ENCODE measurements around the gene HEXIM2. TPM values are rescaled to one million over a fixed set of nuclear protein-coding genes. Genes with fewer than 3 reads are reported as not detected.

HEXIM2 gene
- total and polyA plus RNA-seq, 5 experiments from 2014 or later = 2.6 to 4.4 (median 3.4) TPM

- peak overlapping the region; percentile 93 to 99 (median 96) for H3K4me3 Mint-ChIP-seq
- H3K27ac Mint-ChIP-seq = peak overlapping the region; percentile 97 to 100 (median 100)
- peaks cover 0 to 2% (median 0%) of the 10 kb centered on the region in 3 donors for H3K36me3 Mint-ChIP-seq
- peak; percentile 20 to 39 for ATAC-seq
- DNase-seq = peak in 9 of 10 donors; percentile 64 to 88 (median 78)
- no peaks in the 10 kb centered on the region for H3K9me3 Mint-ChIP-seq
- POLR2A ChIA-PET = interaction anchor here (0.6 to 11.0 kb wide), 35 partner anchors 7 to 1936 kb away, joined by 3 to 676 read pairs (median 5); partner anchors contain the start of genes ACBD4, EFTUD2, FMNL1 and HEXIM2
- peaks cover 0 to 3% (median 0%) of the 10 kb centered on the region in 5 donors for H3K27me3 Mint-ChIP-seq
- peaks cover 37 to 82% (median 59%) of the 10 kb centered on the region in 4 donors for H3K4me1 Mint-ChIP-seq
Measured at GRCh38 chr17:45147581-45148182, 14.0 kb upstream of the HEXIM2 start.

GRCh38 chr17:45148183-45149036 is 13.3 kb upstream of the HEXIM2 start, which contains the start of gene HEXIM1:
Gene HEXIM1, plus strand, starts transcription at chr17:45148475. Its CDS starts 716 bp downstream, at chr17:45149191.
- DNase-seq (peak; percentile 95 to 100 (median 99)), ATAC-seq (peak; percentile 74 to 83)
- H3K4me3 Mint-ChIP-seq = peak within 1 kb of the TSS; percentile 93 to 99 (median 96)
- H3K4me1 Mint-ChIP-seq = peaks cover 36 to 75% (median 55%) of the 10 kb centered on the region in 4 donors
- H3K27me3 Mint-ChIP-seq = peaks cover 0 to 3% (median 0%) of the 10 kb centered on the region in 5 donors
- H3K36me3 Mint-ChIP-seq = peaks cover 0 to 2% (median 0%) of the 10 kb centered on the region in 3 donors
- POLR2A ChIA-PET = interaction anchor here (0.5 to 11.0 kb wide), 40 partner anchors 8 to 1937 kb away, joined by 3 to 676 read pairs (median 5); partner anchors contain the start of genes ACBD4, EFTUD2, FMNL1 and HEXIM2
- peak within 1 kb of the TSS; percentile 97 to 100 (median 100) for H3K27ac Mint-ChIP-seq
- H3K9me3 Mint-ChIP-seq = no peaks in the 10 kb centered on the region

GRCh38 chr17:45149037-45149668 is 12.5 kb upstream of the HEXIM2 start:
- Mint-ChIP-seq H3K36me3 (peaks cover 0 to 2% (median 0%) of the 10 kb centered on the region in 3 donors), H3K27me3 (peaks cover 0 to 3% (median 0%) of the 10 kb centered on the region in 5 donors), H3K9me3 (no peaks in the 10 kb centered on the region), H3K4me3 (peak overlapping the region; percentile 93 to 99 (median 96)), H3K4me1 (peaks cover 34 to 67% (median 49%) of the 10 kb centered on the region in 4 donors), H3K27ac (peak overlapping the region; percentile 97 to 100 (median 100))
- POLR2A ChIA-PET = interaction anchor here (0.5 to 11.0 kb wide), 28 partner anchors 9 to 933 kb away, joined by 3 to 676 read pairs (median 9); partner anchors contain the start of genes ACBD4, EFTUD2, FMNL1 and HEXIM2
- ATAC-seq (peak; percentile 29 to 32), DNase-seq (peak; percentile 59 to 85 (median 73))

GRCh38 chr17:45149669-45150664 is 11.7 kb upstream of the HEXIM2 start:
- DNase-seq (peak in 4 of 10 donors; percentile 31 to 44 (median 41)), ATAC-seq (no peak)
- Mint-ChIP-seq H3K27me3 (peaks cover 0 to 3% (median 0%) of the 10 kb centered on the region in 5 donors), H3K36me3 (peaks cover 0 to 2% (median 0%) of the 10 kb centered on the region in 3 donors), H3K27ac (peak overlapping the region; percentile 95 to 100 (median 100)), H3K4me3 (peak overlapping the region; percentile 93 to 99 (median 96)), H3K9me3 (no peaks in the 10 kb centered on the region), H3K4me1 (peaks cover 34 to 64% (median 50%) of the 10 kb centered on the region in 4 donors)
- POLR2A ChIA-PET = interaction anchor here (0.6 to 11.0 kb wide), 19 partner anchors 10 to 245 kb away, joined by 3 to 676 read pairs (median 18); partner anchors contain the start of genes ACBD4, FMNL1, HEXIM2 and MAP3K14

GRCh38 chr17:45150911-45151809 is 10.5 kb upstream of the HEXIM2 start:
- Mint-ChIP-seq H3K27ac (peak overlapping the region; percentile 55 to 95 (median 85)), H3K36me3 (peaks cover 0 to 2% (median 0%) of the 10 kb centered on the region in 3 donors), H3K4me3 (peak overlapping the region; percentile 31 to 98 (median 74)), H3K27me3 (peaks cover 0 to 3% (median 0%) of the 10 kb centered on the region in 5 donors), H3K4me1 (peaks cover 34 to 59% (median 50%) of the 10 kb centered on the region in 4 donors), H3K9me3 (no peaks in the 10 kb centered on the region)
- no peak for DNase-seq
- POLR2A ChIA-PET = interaction anchor here (0.6 to 11.0 kb wide), 12 partner anchors 9 to 1030 kb away, joined by 3 to 676 read pairs (median 32); partner anchors contain the start of genes ACBD4, FMNL1, HEXIM2 and NMT1
- no peak for ATAC-seq

GRCh38 chr17:45155029-45155428 is 6.6 kb upstream of the HEXIM2 start:
- Mint-ChIP-seq H3K27ac (peak overlapping the region in 4 of 10 donors; percentile 31 to 60 (median 54)), H3K9me3 (no peaks in the 10 kb centered on the region)
- POLR2A ChIA-PET = interaction anchor here (0.6 to 2.4 kb wide), 8 partner anchors 11 to 1952 kb away, joined by 3 to 18 read pairs (median 6); partner anchors contain the start of gene ACBD4

GRCh38 chr17:45155483-45155882 is 6.2 kb upstream of the HEXIM2 start:
- no peak overlapping the region for H3K4me3 Mint-ChIP-seq

More at GRCh38 chr17:45155029-45155428, 6.6 kb upstream of the HEXIM2 start:
- peak in 1 of 2 donors; percentile 21 for ATAC-seq
- Mint-ChIP-seq H3K36me3 (peaks cover 0 to 13% (median 3%) of the 10 kb centered on the region in 3 donors), H3K4me3 (no peak overlapping the region), H3K4me1 (peaks cover 19 to 63% (median 49%) of the 10 kb centered on the region in 4 donors), H3K27me3 (no peaks in the 10 kb centered on the region)
- DNase-seq = no peak

GRCh38 chr17:45156242-45156641 is 5.4 kb upstream of the HEXIM2 start:
- DNase-seq (no peak), ATAC-seq (no peak)
- H3K4me3 Mint-ChIP-seq = no peak overlapping the region
- H3K9me3 Mint-ChIP-seq = no peaks in the 10 kb centered on the region
- POLR2A ChIA-PET = interaction anchor here (1.1 to 9.4 kb wide), 5 partner anchors 6 to 63 kb away, joined by 3 to 676 read pairs (median 6); partner anchors contain the start of gene HEXIM1
- no peaks in the 10 kb centered on the region for H3K27me3 Mint-ChIP-seq
- H3K27ac Mint-ChIP-seq = peak overlapping the region in 6 of 10 donors; percentile 31 to 74 (median 56)
- peaks cover 0 to 13% (median 3%) of the 10 kb centered on the region in 3 donors for H3K36me3 Mint-ChIP-seq
- H3K4me1 Mint-ChIP-seq = peaks cover 15 to 59% (median 44%) of the 10 kb centered on the region in 4 donors

More at GRCh38 chr17:45155483-45155882, 6.2 kb upstream of the HEXIM2 start:
- no peak for ATAC-seq
- Mint-ChIP-seq H3K27ac (peak overlapping the region in 8 of 10 donors; percentile 52 to 90 (median 71)), H3K27me3 (no peaks in the 10 kb centered on the region), H3K36me3 (peaks cover 0 to 13% (median 3%) of the 10 kb centered on the region in 3 donors), H3K9me3 (no peaks in the 10 kb centered on the region), H3K4me1 (peaks cover 18 to 64% (median 50%) of the 10 kb centered on the region in 4 donors)
- POLR2A ChIA-PET = interaction anchor here (0.6 to 2.4 kb wide), 7 partner anchors 12 to 1767 kb away, joined by 3 to 18 read pairs (median 6); partner anchors contain the start of gene ACBD4
- no peak for DNase-seq

- H3K4me1 Mint-ChIP-seq = peaks cover 14 to 53% (median 42%) of the 10 kb centered on the region in 4 donors
- ATAC-seq (peak; percentile 37 to 39), DNase-seq (peak in 6 of 10 donors; percentile 46 to 81 (median 52))
- POLR2A ChIA-PET = interaction anchor here (0.5 to 9.4 kb wide), 28 partner anchors 10 to 975 kb away, joined by 3 to 676 read pairs (median 8); partner anchors contain the start of genes ACBD4, DCAKD, FMNL1 and HEXIM1
- H3K27ac Mint-ChIP-seq = peak overlapping the region; percentile 96 to 99 (median 98)
- H3K4me3 Mint-ChIP-seq = peak overlapping the region; percentile 88 to 98 (median 95)
- H3K27me3 Mint-ChIP-seq = no peaks in the 10 kb centered on the region
- H3K36me3 Mint-ChIP-seq = peaks cover 0 to 13% (median 3%) of the 10 kb centered on the region in 3 donors
- no peaks in the 10 kb centered on the region for H3K9me3 Mint-ChIP-seq
Measured at GRCh38 chr17:45160447-45161287, 1.0 kb upstream of the HEXIM2 start.

Data from naive thymus-derived CD8-positive, alpha-beta T cell (primary cell).